HEK293 (cell line): ENCODE measurements around the gene UCHL3.

Experiments used
- GLI2 ChIP-seq: fragments of 450-650 bp; formaldehyde crosslinking; IDR thresholded peaks from 2 replicates; pipeline ENCODE4; 2017; ENCODE audit warnings: missing biosample characterization, missing genetic modification characterization, low read depth, borderline replicate concordance
- GLIS2 ChIP-seq: fragments of 450-650 bp; formaldehyde crosslinking; IDR thresholded peaks from 2 replicates; pipeline ENCODE4 v1.5.1; 2016; ENCODE audit warnings: missing biosample characterization, missing genetic modification characterization
- IKZF3 ChIP-seq: fragments of 450-650 bp; IDR thresholded peaks from 2 replicates; pipeline ENCODE4 v1.5.0; 2018; ENCODE audit warnings: missing biosample characterization, mild to moderate bottlenecking, missing genetic modification characterization, moderate library complexity
- KLF10 ChIP-seq: fragments of 450-650 bp; IDR thresholded peaks from 2 replicates; pipeline ENCODE4 v1.5.1; 2018; ENCODE audit warnings: missing biosample characterization, mild to moderate bottlenecking, missing genetic modification characterization
- KLF9 ChIP-seq: fragments of 450-650 bp; formaldehyde crosslinking; IDR thresholded peaks from 2 replicates; pipeline ENCODE4 v1.5.1; 2016; ENCODE audit warnings: missing biosample characterization, missing genetic modification characterization, low read depth
- PATZ1 ChIP-seq: fragments of 450-650 bp; formaldehyde crosslinking; IDR thresholded peaks from 2 replicates; pipeline ENCODE4 v1.5.1; 2016; ENCODE audit warnings: missing biosample characterization, missing genetic modification characterization
- PRDM4 ChIP-seq: fragments of 450-650 bp; formaldehyde crosslinking; IDR thresholded peaks from 2 replicates; pipeline ENCODE4 v1.5.1; 2017; ENCODE audit warnings: missing biosample characterization, missing genetic modification characterization
- SETDB1 ChIP-seq: IDR thresholded peaks from one replicate; pipeline ENCODE4 v1.6.1; 2017; ENCODE audit warnings: mild to moderate bottlenecking, low read length, moderate library complexity, mixed read lengths; ENCODE audit not compliant: insufficient read length
- ZBTB11 ChIP-seq: fragments of 450-650 bp; formaldehyde crosslinking; conservative IDR thresholded peaks from 2 replicates; pipeline ENCODE4 v1.5.1; 2016; ENCODE audit warnings: low read depth, missing biosample characterization, missing genetic modification characterization
- ZBTB17 ChIP-seq: fragments of 450-650 bp; formaldehyde crosslinking; IDR thresholded peaks from 2 replicates; pipeline ENCODE4 v1.5.1; 2016; ENCODE audit warnings: missing biosample characterization, missing genetic modification characterization
- ZBTB20 ChIP-seq: fragments of 450-650 bp; formaldehyde crosslinking; IDR thresholded peaks from 2 replicates; pipeline ENCODE4 v1.5.1; 2016; ENCODE audit warnings: missing biosample characterization, missing genetic modification characterization
- ZFHX2 ChIP-seq: fragments of 450-650 bp; formaldehyde crosslinking; conservative IDR thresholded peaks from 2 replicates; pipeline ENCODE4 v1.5.1; 2016; ENCODE audit warnings: missing biosample characterization, missing genetic modification characterization
- ZFP41 ChIP-seq: fragments of 450-650 bp; formaldehyde crosslinking; IDR thresholded peaks from 2 replicates; pipeline ENCODE4 v1.5.1; 2016; ENCODE audit warnings: missing biosample characterization, missing genetic modification characterization, borderline replicate concordance
- ZNF2 ChIP-seq: fragments of 450-650 bp; formaldehyde crosslinking; IDR thresholded peaks from 2 replicates; pipeline ENCODE4 v1.5.1; 2016; ENCODE audit warnings: missing biosample characterization, missing genetic modification characterization
- ZNF26 ChIP-seq: fragments of 450-650 bp; formaldehyde crosslinking; IDR thresholded peaks from 2 replicates; pipeline ENCODE4 v1.5.1; 2016; ENCODE audit warnings: missing biosample characterization, missing genetic modification characterization
- ZNF341 ChIP-seq: fragments of 450-650 bp; formaldehyde crosslinking; IDR thresholded peaks from 2 replicates; pipeline ENCODE4; 2016; ENCODE audit warnings: low read depth, missing biosample characterization, missing genetic modification characterization
- ZNF362 ChIP-seq: fragments of 450-650 bp; formaldehyde crosslinking; IDR thresholded peaks from 2 replicates; pipeline ENCODE4 v1.5.1; 2016; ENCODE audit warnings: missing biosample characterization, missing genetic modification characterization
- ZNF404 ChIP-seq: fragments of 450-650 bp; formaldehyde crosslinking; IDR thresholded peaks from 2 replicates; pipeline ENCODE4 v1.5.1; 2017; ENCODE audit warnings: missing biosample characterization, missing genetic modification characterization
- ZNF473 ChIP-seq: fragments of 450-650 bp; formaldehyde crosslinking; IDR thresholded peaks from 2 replicates; pipeline ENCODE4 v1.5.1; 2017; ENCODE audit warnings: missing biosample characterization, missing genetic modification characterization
- ZNF510 ChIP-seq: fragments of 450-650 bp; formaldehyde crosslinking; IDR thresholded peaks from 2 replicates; pipeline ENCODE4 v1.5.1; 2018; ENCODE audit warnings: mild to moderate bottlenecking, missing genetic modification characterization, missing biosample characterization; ENCODE audit not compliant: insufficient replicate concordance
- ZNF561 ChIP-seq: fragments of 450-650 bp; IDR thresholded peaks from 2 replicates; pipeline ENCODE4 v1.5.1; 2018; ENCODE audit warnings: missing biosample characterization, missing genetic modification characterization, borderline replicate concordance
- ZNF621 ChIP-seq: fragments of 450-650 bp; formaldehyde crosslinking; IDR thresholded peaks from 2 replicates; pipeline ENCODE4 v1.5.1; 2017; ENCODE audit warnings: missing biosample characterization, missing genetic modification characterization
- ZNF664 ChIP-seq: fragments of 450-650 bp; formaldehyde crosslinking; IDR thresholded peaks from 2 replicates; pipeline ENCODE4 v1.5.1; 2016; ENCODE audit warnings: missing biosample characterization, missing genetic modification characterization
- ZNF76 ChIP-seq: fragments of 450-650 bp; formaldehyde crosslinking; IDR thresholded peaks from 2 replicates; pipeline ENCODE4; 2016; ENCODE audit warnings: low read depth, missing biosample characterization, missing genetic modification characterization, borderline replicate concordance
- ZSCAN30 ChIP-seq: fragments of 450-650 bp; IDR thresholded peaks from 2 replicates; pipeline ENCODE4 v1.5.1; 2018; ENCODE audit warnings: missing biosample characterization, mild to moderate bottlenecking, missing genetic modification characterization, moderate library complexity
- ZSCAN5A ChIP-seq: fragments of 450-650 bp; formaldehyde crosslinking; IDR thresholded peaks from 2 replicates; pipeline ENCODE4 v1.5.1; 2016; ENCODE audit warnings: missing biosample characterization, missing genetic modification characterization

Gene UCHL3

GRCh38 chr13:75537401-75538365, 11.9 kb upstream of the UCHL3 start, which contains the start of gene COMMD6 (continued):
- TF ChIP-seq ZNF26 (tag by site-specific recombination), result no peak
- TF ChIP-seq ZNF362 (tag by site-specific recombination), result no peak
- TF ChIP-seq ZNF621, result no peak
- no peak for TF ChIP-seq ZNF510 (tag by site-specific recombination)
- peak; percentile 73 for TF ChIP-seq PATZ1 (tag by site-specific recombination)
- peak; percentile 28 for TF ChIP-seq SETDB1
- no peak for TF ChIP-seq ZFP41 (tag by site-specific recombination)
- TF ChIP-seq ZBTB11, result peak; percentile 63
- peak; percentile 49; the same call in 1 of the 2 replicates for TF ChIP-seq ZSCAN5A (tag by site-specific recombination)
- TF ChIP-seq ZNF341 (tag by site-specific recombination), result peak; percentile 64
- TF ChIP-seq ZFHX2 (tag by site-specific recombination), result peak; percentile 83
- TF ChIP-seq ZBTB17, result peak; percentile 75
- TF ChIP-seq GLI2 (tag by site-specific recombination), result no peak
- no peak for TF ChIP-seq ZBTB20 (tag by site-specific recombination)
- peak; percentile 90 for TF ChIP-seq KLF10
- no peak for TF ChIP-seq ZNF404
- TF ChIP-seq ZNF473 (tag by site-specific recombination), result no peak
- no peak for TF ChIP-seq ZNF664 (tag by site-specific recombination)
- TF ChIP-seq PRDM4 (tag by site-specific recombination), result no peak
- TF ChIP-seq GLIS2 (tag by site-specific recombination), result peak; percentile 77
- TF ChIP-seq ZNF2 (tag by site-specific recombination), result no peak
- 0 out of 2 replicates have a peak, but pooled peaks have one; percentile 40 for TF ChIP-seq ZNF561
- peak; percentile 41; the same call in 1 of the 2 replicates for TF ChIP-seq ZNF76 (tag by site-specific recombination)
- peak; percentile 93 for TF ChIP-seq IKZF3 (tag by site-specific recombination)
- TF ChIP-seq KLF9 (tag by site-specific recombination), result peak; percentile 83
- TF ChIP-seq ZSCAN30 (tag by site-specific recombination), result peak; percentile 44; the same call in 1 of the 2 replicates
